H9 (cell line): ENCODE results near the gene DMRT3. TPM values are rescaled to one million over a fixed set of nuclear protein-coding genes. Genes with fewer than 3 reads are reported as not detected.

Experiments used
- DNase-seq: peaks from one replicate; pipeline ENCODE4 v3.0.0-alpha.2; 2017
- H2AFZ ChIP-seq: one replicate; pipeline ENCODE4 v1.6.1; 2013; ENCODE audit warnings: mild to moderate bottlenecking, low read length, control low read depth, moderate library complexity
- H2AK5ac ChIP-seq: 2 replicates; pipeline ENCODE4 v1.6.1; 2013; ENCODE audit warnings: low read length, control low read depth, mixed read lengths; ENCODE audit not compliant: insufficient read length
- H2BK120ac ChIP-seq: one replicate; pipeline ENCODE4 v1.6.1; 2013; ENCODE audit warnings: low read depth, mild to moderate bottlenecking, low read length, control low read depth, inconsistent platforms; ENCODE audit not compliant: poor library complexity, severe bottlenecking
- H2BK12ac ChIP-seq: 2 replicates; pipeline ENCODE4 v1.6.1; 2013; ENCODE audit warnings: low read length, control low read depth, mixed read lengths, low read depth; ENCODE audit not compliant: insufficient read length
- H2BK15ac ChIP-seq: 2 replicates; pipeline ENCODE4 v1.6.1; 2013; ENCODE audit warnings: low read depth, low read length, control low read depth
- H2BK20ac ChIP-seq: one replicate; pipeline ENCODE4 v1.6.1; 2013; ENCODE audit warnings: low read depth, mild to moderate bottlenecking, low read length, control low read depth, inconsistent platforms; ENCODE audit not compliant: poor library complexity, severe bottlenecking
- H2BK5ac ChIP-seq: 2 replicates; pipeline ENCODE4 v1.6.1; 2013; ENCODE audit warnings: low read length, control low read depth, mixed read lengths; ENCODE audit not compliant: insufficient read length
- H3K14ac ChIP-seq: 2 replicates; pipeline ENCODE4 v1.6.1; 2013; ENCODE audit warnings: low read length, control low read depth; ENCODE audit not compliant: insufficient read depth
- H3K18ac ChIP-seq: 2 replicates; pipeline ENCODE4 v1.6.1; 2013; ENCODE audit warnings: low read depth, mild to moderate bottlenecking, mixed read lengths, low read length, control low read depth; ENCODE audit not compliant: insufficient read length
- H3K23ac ChIP-seq: 2 replicates; pipeline ENCODE4 v1.6.1; 2013; ENCODE audit warnings: low read length, control low read depth, mixed read lengths, low read depth; ENCODE audit not compliant: insufficient read length
- H3K23me2 ChIP-seq: 2 replicates; pipeline ENCODE4 v1.6.1; 2013; ENCODE audit warnings: low read depth, mild to moderate bottlenecking, mixed read lengths, low read length, control low read depth; ENCODE audit not compliant: insufficient read length, poor library complexity, severe bottlenecking
- H3K27ac ChIP-seq: 2 replicates; pipeline ENCODE4 v1.5.1; 2013; ENCODE audit warnings: low read length, control low read depth, mixed read lengths, low read depth; ENCODE audit not compliant: insufficient read length
- H3K27me3 ChIP-seq: 2 replicates; pipeline ENCODE4 v1.6.1; 2013; ENCODE audit warnings: low read length, control low read depth, inconsistent platforms; ENCODE audit not compliant: insufficient read depth
- H3K4ac ChIP-seq: 2 replicates; pipeline ENCODE4 v1.6.1; 2013; ENCODE audit warnings: low read depth, mild to moderate bottlenecking, control low read depth, inconsistent platforms, low read length, moderate library complexity
- H3K4me1 ChIP-seq: 2 replicates; pipeline ENCODE4 v1.6.1; 2013; ENCODE audit warnings: low read length, control low read depth, inconsistent platforms; ENCODE audit not compliant: insufficient read depth
- H3K4me2 ChIP-seq: 2 replicates; pipeline ENCODE4 v1.6.1; 2013; ENCODE audit warnings: low read length, control low read depth, mixed read lengths; ENCODE audit not compliant: insufficient read length, insufficient read depth
- H3K56ac ChIP-seq: 2 replicates; pipeline ENCODE4 v1.6.1; 2013; ENCODE audit warnings: low read depth, mild to moderate bottlenecking, mixed read lengths, low read length, control low read depth; ENCODE audit not compliant: insufficient read length
- H3K79me1 ChIP-seq: 2 replicates; pipeline ENCODE4 v1.6.1; 2013; ENCODE audit warnings: low read depth, mild to moderate bottlenecking, moderate library complexity, low read length, control low read depth, inconsistent platforms; ENCODE audit not compliant: insufficient read depth, poor library complexity, severe bottlenecking
- H3K79me2 ChIP-seq: 2 replicates; pipeline ENCODE4 v1.6.1; 2013; ENCODE audit warnings: low read length, control low read depth, inconsistent platforms; ENCODE audit not compliant: insufficient read depth
- H3K9ac ChIP-seq: 2 replicates; pipeline ENCODE4 v1.6.1; 2013; ENCODE audit warnings: low read length, control low read depth, mixed read lengths; ENCODE audit not compliant: insufficient read length; ENCODE audit errors: extremely low read depth
- H3K9me3 ChIP-seq: one replicate; pipeline ENCODE4 v1.6.1; 2013; ENCODE audit warnings: low read depth, low read length, inconsistent platforms; ENCODE audit not compliant: control insufficient read depth
- H3T11ph ChIP-seq: one replicate; pipeline ENCODE4 v1.6.1; 2013; ENCODE audit warnings: mild to moderate bottlenecking, low read length, control low read depth, inconsistent platforms
- H4K20me1 ChIP-seq: one replicate; pipeline ENCODE4 v1.6.1; 2013; ENCODE audit not compliant: control insufficient read depth, insufficient read length, insufficient read depth
- H4K5ac ChIP-seq: 2 replicates; pipeline ENCODE4 v1.6.1; 2013; ENCODE audit warnings: low read depth, mild to moderate bottlenecking, mixed read lengths, low read length, control low read depth; ENCODE audit not compliant: insufficient read length
- H4K8ac ChIP-seq: replicated peaks from 2 replicates; pipeline ENCODE4 v1.6.1; 2013; ENCODE audit warnings: low read length, control low read depth, mixed read lengths, low read depth; ENCODE audit not compliant: insufficient read length
- H4K91ac ChIP-seq: 2 replicates; pipeline ENCODE4 v1.6.1; 2013; ENCODE audit warnings: low read depth, mild to moderate bottlenecking, moderate library complexity, mixed read lengths, low read length, control low read depth; ENCODE audit not compliant: insufficient read length
- H3K27ac Mint-ChIP-seq, 3 experiments: 2 replicates in 2 of 3; 3 replicates in 1 of 3; pipeline ENCODE4 v1.8.0; 2020 to 2021; ENCODE audit warnings: mixed read lengths in 3 of 3, mild to moderate bottlenecking in 1 of 3, moderate library complexity in 1 of 3
- H3K27me3 Mint-ChIP-seq: 2 replicates; pipeline ENCODE4 v1.8.0; 2021; ENCODE audit warnings: low read depth, mild to moderate bottlenecking, moderate library complexity, mixed read lengths
- H3K36me3 Mint-ChIP-seq, 3 experiments: 2 replicates in 2 of 3; 3 replicates in 1 of 3; pipeline ENCODE4 v1.8.0; 2020 to 2021; ENCODE audit warnings: low read depth in 3 of 3, mixed read lengths in 3 of 3; ENCODE audit not compliant: insufficient read depth in 1 of 3
- H3K4me1 Mint-ChIP-seq, 2 experiments: 2 replicates each; pipeline ENCODE4 v1.8.0; 2020; ENCODE audit warnings: mixed read lengths in 2 of 2
- H3K4me3 Mint-ChIP-seq, 2 experiments: 2 replicates in 1 of 2; 3 replicates in 1 of 2; pipeline ENCODE4 v1.8.0; 2020 to 2021; ENCODE audit warnings: mild to moderate bottlenecking in 2 of 2, mixed read lengths in 2 of 2, moderate library complexity in 1 of 2
- H3K9me3 Mint-ChIP-seq, 2 experiments: 2 replicates in 1 of 2; 3 replicates in 1 of 2; pipeline ENCODE4 v1.8.0; 2020; ENCODE audit warnings: mild to moderate bottlenecking in 2 of 2, mixed read lengths in 2 of 2, moderate library complexity in 1 of 2
- CTCF ChIP-seq: fragments of 200-600 bp; sonication (generic); conservative IDR thresholded peaks from 3 replicates; pipeline ENCODE4 v1.8.0; 2021; ENCODE audit warnings: antibody characterized with exemption, mild to moderate bottlenecking
- WGBS: extraction: QIAGEN DNeasy Blood & Tissue Kit; methylation state at CpG from one replicate; pipeline ENCODE4 v1.1.7; 2013; ENCODE audit warnings: missing lambda C conversion rate, low lambda C conversion rate, mixed read lengths; ENCODE audit not compliant: insufficient read length; ENCODE audit errors: extremely low coverage; 5-methylcytosine and 5-hydroxymethylcytosine counted together
- total RNA-seq: library from RNA; stranded (reverse); gene quantifications from 2 replicates; pipeline ENCODE4 v1.2.1, GENCODE V29; 2021

DMRT3 gene
- total RNA-seq, 1 experiment from 2014 or later, result not detected

DNA sequence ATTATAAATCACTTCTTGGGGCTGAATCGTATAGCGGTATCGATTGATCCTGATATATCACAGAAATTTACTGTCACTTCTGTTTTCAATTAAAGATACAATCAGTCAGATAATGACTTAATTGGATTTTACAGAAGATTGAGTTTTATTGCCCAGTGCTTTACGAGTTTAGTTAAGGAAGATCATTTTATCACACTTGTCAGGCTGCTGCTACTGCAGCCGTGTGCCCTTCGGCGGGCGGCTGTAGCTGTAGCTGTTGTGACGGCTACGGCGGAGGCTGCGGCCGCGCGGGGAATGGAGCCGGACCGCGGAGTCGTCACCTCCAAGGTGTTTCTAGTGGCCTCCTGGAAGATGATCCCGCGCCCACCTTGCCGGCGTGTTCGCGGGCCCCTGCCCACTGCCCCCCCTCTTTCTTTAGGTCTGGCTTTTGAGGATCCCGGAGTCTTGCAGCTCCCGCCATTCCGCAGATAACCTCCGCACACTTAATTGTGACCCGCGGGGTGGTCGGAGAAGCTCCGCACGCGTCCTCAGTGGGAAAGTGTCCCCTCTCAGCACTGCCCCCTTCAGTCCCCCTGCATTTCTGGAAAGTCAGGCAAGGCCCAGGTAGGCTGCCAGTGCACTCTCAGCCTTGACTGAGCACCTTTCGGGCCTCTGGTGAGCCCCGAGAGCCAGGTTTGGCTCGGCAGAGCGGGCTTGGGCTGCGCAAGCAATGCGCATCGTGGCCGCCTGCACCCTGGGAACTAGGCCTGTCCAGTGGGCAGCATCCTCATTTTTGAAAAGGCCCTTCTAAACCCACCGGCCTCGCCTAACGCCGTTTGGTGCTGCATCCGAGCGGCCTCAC is 6.9 kb upstream of the DMRT3 start:
- Histone ChIP-seq H3K23ac (no peak overlapping the region), H3K4ac (no peak overlapping the region), H4K8ac (no peak overlapping the region), H3K27me3 (peaks cover 58% of the 10 kb centered on the region), H3K18ac (no peak overlapping the region), H3K79me2 (no peaks in the 10 kb centered on the region), H3K14ac (no peak overlapping the region), H4K20me1 (no peaks in the 10 kb centered on the region), H4K91ac (no peak overlapping the region), H3K4me2 (peak overlapping the region; percentile 90), H3K56ac (no peak overlapping the region), H3K79me1 (no peaks in the 10 kb centered on the region), H3K27ac (no peak overlapping the region), H2AK5ac (no peak overlapping the region), H3T11ph (no peak overlapping the region), H2BK15ac (no peak overlapping the region), H3K9ac (no peak overlapping the region), H3K4me1 (peaks cover 2% of the 10 kb centered on the region; the same call in 1 of the 2 replicates), H2BK20ac (no peak overlapping the region), H4K5ac (no peak overlapping the region), H3K9me3 (no peaks in the 10 kb centered on the region), H2BK5ac (no peak overlapping the region), H2BK120ac (no peak overlapping the region), H3K23me2 (peaks cover 22% of the 10 kb centered on the region), H2BK12ac (no peak overlapping the region), H2AFZ (no peak overlapping the region)
- peak; percentile 52 for TF ChIP-seq CTCF
- no peak overlapping the region for H3K27ac Mint-ChIP-seq
- DNase-seq, result peak; percentile 66
- peaks cover 30 to 45% of the 10 kb centered on the region in 2 experiments for H3K4me1 Mint-ChIP-seq
- H3K9me3 Mint-ChIP-seq, result peaks cover 0 to 2% of the 10 kb centered on the region in 2 experiments; a peak in 4 of 5 replicates
- no CpG with 5 or more reads among the region's 49 CpGs for WGBS
- no peaks in the 10 kb centered on the region; a peak in 1 of 7 replicates for H3K36me3 Mint-ChIP-seq
- H3K4me3 Mint-ChIP-seq, result peak overlapping the region; percentile 39 to 74; a peak in 4 of 5 replicates
- peaks cover 98% of the 10 kb centered on the region for H3K27me3 Mint-ChIP-seq
